Tibial artery (tissue), 4 donors: Measurements from ENCODE around the gene PLPPR2.

Experiments used
- DNase-seq, 2 donors: peaks; one replicate each; pipeline ENCODE4 v3.0.0-alpha.2; 2019
- H3K27ac ChIP-seq, 2 donors: fragments of 200-600 bp; sonication (generic) in 1 of 2; 1 replicate in 1 of 2; 2 replicates in 1 of 2; pipeline ENCODE4 v1.5.1; 2018 to 2019; ENCODE audit warnings: mild to moderate bottlenecking in 1 of 2
- H3K27me3 ChIP-seq, 2 donors: fragments of 200-600 bp; sonication (generic) in 1 of 2; one replicate each; pipeline versions ENCODE4 v1.5.1 to v1.6.0; 2016 to 2019
- H3K36me3 ChIP-seq, 3 donors: fragments of 200-600 bp; sonication (generic) in 2 of 3; one replicate each; pipeline ENCODE4 v1.5.1; 2016 to 2019; ENCODE audit warnings: mild to moderate bottlenecking in 2 of 3
- H3K4me1 ChIP-seq, 4 donors: fragments of 200-600 bp; sonication (generic) in 2 of 4; 1 replicate in 3 of 4; 2 replicates in 1 of 4; pipeline ENCODE4 v1.5.1; 2016 to 2019
- H3K4me3 ChIP-seq, 2 donors: fragments of 200-600 bp; sonication (generic) in 1 of 2; 1 replicate in 1 of 2; 2 replicates in 1 of 2; pipeline ENCODE4 v1.5.1; 2018 to 2019; ENCODE audit warnings: mild to moderate bottlenecking in 2 of 2
- H3K9me3 ChIP-seq, 3 donors: fragments of 200-600 bp; sonication (generic) in 1 of 3; one replicate each; pipeline ENCODE4 v1.5.1; 2016 to 2019
- intact Hi-C: fragments of 100-400 bp; cut with DNase I; formaldehyde crosslinking; loops from one replicate; pipeline ENCODE4 v1.15.0; 2023; ENCODE audit warnings: low total_unique reads
- TF ChIP-seq, protein P1 (sequence below), 2 experiments: fragments of 200-600 bp in 1 of 2; fragments of 450-650 bp in 1 of 2; IDR thresholded peaks; one replicate each; pipeline ENCODE4 v1.5.1; 2017 to 2019; ENCODE audit warnings: antibody characterized with exemption in 2 of 2, mild to moderate bottlenecking in 1 of 2, moderate library complexity in 1 of 2

PLPPR2 gene

GRCh38 chr19:11380653-11381537, 25.7 kb downstream of the PLPPR2 start:
- peaks cover 0 to 7% (median 0%) of the 10 kb centered on the region in 3 donors for H3K36me3 ChIP-seq
- intact Hi-C loops = loop anchor here (5.0 kb wide), 1 partner anchor 34 kb away; the partner anchor contains the start of genes CCDC159 and TMEM205
- no peaks in the 10 kb centered on the region for H3K9me3 ChIP-seq
- peaks cover 0 to 25% of the 10 kb centered on the region in 2 donors for H3K27me3 ChIP-seq
- H3K27ac ChIP-seq = peak overlapping the region; percentile 85 to 88
- peaks cover 0 to 75% (median 62%) of the 10 kb centered on the region in 4 donors for H3K4me1 ChIP-seq
- peak overlapping the region; percentile 63 to 78 for H3K4me3 ChIP-seq
- TF ChIP-seq, protein P1, sequence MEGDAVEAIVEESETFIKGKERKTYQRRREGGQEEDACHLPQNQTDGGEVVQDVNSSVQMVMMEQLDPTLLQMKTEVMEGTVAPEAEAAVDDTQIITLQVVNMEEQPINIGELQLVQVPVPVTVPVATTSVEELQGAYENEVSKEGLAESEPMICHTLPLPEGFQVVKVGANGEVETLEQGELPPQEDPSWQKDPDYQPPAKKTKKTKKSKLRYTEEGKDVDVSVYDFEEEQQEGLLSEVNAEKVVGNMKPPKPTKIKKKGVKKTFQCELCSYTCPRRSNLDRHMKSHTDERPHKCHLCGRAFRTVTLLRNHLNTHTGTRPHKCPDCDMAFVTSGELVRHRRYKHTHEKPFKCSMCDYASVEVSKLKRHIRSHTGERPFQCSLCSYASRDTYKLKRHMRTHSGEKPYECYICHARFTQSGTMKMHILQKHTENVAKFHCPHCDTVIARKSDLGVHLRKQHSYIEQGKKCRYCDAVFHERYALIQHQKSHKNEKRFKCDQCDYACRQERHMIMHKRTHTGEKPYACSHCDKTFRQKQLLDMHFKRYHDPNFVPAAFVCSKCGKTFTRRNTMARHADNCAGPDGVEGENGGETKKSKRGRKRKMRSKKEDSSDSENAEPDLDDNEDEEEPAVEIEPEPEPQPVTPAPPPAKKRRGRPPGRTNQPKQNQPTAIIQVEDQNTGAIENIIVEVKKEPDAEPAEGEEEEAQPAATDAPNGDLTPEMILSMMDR (IDR thresholded peaks at IDR 0.05) = peak; percentile 68 to 72
- peak; percentile 96 to 98 for DNase-seq

DNA sequence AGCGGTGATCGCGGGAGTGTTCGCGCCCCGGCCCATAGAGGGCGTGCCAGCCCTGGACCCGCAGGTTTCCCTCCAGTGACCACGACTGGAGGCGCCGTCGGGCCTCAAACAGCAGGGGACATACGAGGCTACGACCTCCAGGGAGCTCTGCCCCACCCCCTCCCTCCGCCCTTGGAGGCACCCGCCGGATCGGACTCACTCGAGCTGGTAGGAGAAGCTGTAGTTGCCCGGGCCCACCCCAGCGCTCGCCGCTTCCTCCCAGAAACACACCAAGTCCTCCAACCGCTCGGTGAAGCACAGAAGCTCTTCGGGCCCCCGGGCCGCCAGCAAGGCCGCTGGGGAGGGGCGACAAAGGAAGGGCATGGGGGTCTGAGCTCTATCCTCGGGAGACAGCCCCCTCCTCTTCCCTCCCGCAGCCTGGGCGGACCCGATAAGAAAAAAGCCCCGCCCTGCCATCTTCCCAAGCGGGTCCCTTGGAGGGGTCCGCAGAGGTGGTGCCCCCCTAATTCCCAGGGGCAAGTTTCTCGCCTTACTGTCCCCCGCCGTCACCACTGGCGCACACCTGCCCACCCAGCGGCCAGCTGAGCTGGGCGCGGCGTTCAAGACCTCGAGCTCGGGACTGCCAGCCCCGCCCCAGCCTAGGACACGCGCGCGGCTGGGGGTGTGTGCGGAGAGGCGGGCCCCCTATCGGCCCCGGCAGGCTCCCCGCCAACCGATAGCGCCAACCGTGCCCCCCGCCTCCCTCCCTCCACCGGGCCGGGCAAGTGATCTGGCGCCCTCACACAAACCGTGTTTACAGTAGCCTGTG, 27.9 kb downstream of the PLPPR2 start:
- Histone ChIP-seq H3K27me3 (peaks cover 0 to 25% of the 10 kb centered on the region in 2 donors), H3K4me3 (peak overlapping the region; percentile 25 to 35), H3K36me3 (peaks cover 0 to 4% (median 0%) of the 10 kb centered on the region in 3 donors), H3K9me3 (no peaks in the 10 kb centered on the region), H3K27ac (no peak overlapping the region), H3K4me1 (peaks cover 0 to 53% (median 47%) of the 10 kb centered on the region in 4 donors)
- TF ChIP-seq, protein P1 (IDR thresholded peaks at IDR 0.05) = peak; percentile 31 to 41
- intact Hi-C loops = loop anchor here (2.0 to 5.0 kb wide), 2 partner anchors 36 to 38 kb away; partner anchors contain the start of genes CCDC159 and TMEM205
- DNase-seq = peak; percentile 39 to 73

GRCh38 chr19:11383706-11384048, 28.4 kb downstream of the PLPPR2 start:
- intact Hi-C loops = loop anchor here (2.0 to 5.0 kb wide), 2 partner anchors 36 to 37 kb away; partner anchors contain the start of genes CCDC159 and TMEM205

DNA sequence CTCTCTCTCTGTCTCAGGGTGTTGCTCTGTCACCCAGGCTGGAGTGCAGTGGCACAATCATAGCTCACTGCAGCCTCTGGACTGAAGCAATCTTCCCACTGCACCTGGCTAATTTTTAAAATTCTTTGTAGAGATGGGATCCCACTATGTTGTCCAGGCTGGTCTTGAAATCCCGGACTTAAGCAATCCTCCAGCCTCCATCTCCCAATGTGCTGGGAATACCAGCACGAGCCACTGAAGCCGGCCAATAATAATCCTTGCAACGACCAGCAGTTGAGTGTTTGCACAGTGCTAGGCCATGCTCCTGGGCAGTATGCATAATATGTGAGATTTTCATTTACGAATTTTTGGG, 29.5 kb downstream of the PLPPR2 start:
- intact Hi-C loops = loop anchor here (5.0 kb wide), 1 partner anchor 37 kb away; the partner anchor contains the start of genes CCDC159 and TMEM205
- DNase-seq = no peak
- Histone ChIP-seq H3K36me3 (no peaks in the 10 kb centered on the region), H3K27ac (no peak overlapping the region), H3K4me3 (no peak overlapping the region), H3K4me1 (peaks cover 0 to 42% (median 36%) of the 10 kb centered on the region in 4 donors), H3K27me3 (peaks cover 0 to 25% of the 10 kb centered on the region in 2 donors), H3K9me3 (no peaks in the 10 kb centered on the region)
- TF ChIP-seq, protein P1 (IDR thresholded peaks at IDR 0.05) = no peak

More at GRCh38 chr19:11383706-11384048, 28.4 kb downstream of the PLPPR2 start:
- Histone ChIP-seq H3K9me3 (no peaks in the 10 kb centered on the region), H3K4me3 (peak overlapping the region; percentile 25 to 35), H3K4me1 (peaks cover 0 to 48% (median 41%) of the 10 kb centered on the region in 4 donors), H3K27me3 (peaks cover 0 to 25% of the 10 kb centered on the region in 2 donors), H3K27ac (no peak overlapping the region), H3K36me3 (no peaks in the 10 kb centered on the region)
- DNase-seq = no peak
- TF ChIP-seq, protein P1 (IDR thresholded peaks at IDR 0.05) = no peak
